NK-92 treated with Interleukin-12 subunit alpha and Interleukin-12 subunit beta, amount 100 ng/mL, for 24 hours (cell line): ENCODE results near the gene SF3A2.

Source experiments
- DNase-seq: peaks from one replicate; lab custom pipeline; 2025; lab: John Stamatoyannopoulos, UW

The SF3A2 gene

GRCh38 chr19:2291185-2291751 is 54.6 kb downstream of the SF3A2 start:
- DNase-seq: no peak

- DNase-seq: no peak
Measured at GRCh38 chr19:2294687-2295335, 58.2 kb downstream of the SF3A2 start.

DNA sequence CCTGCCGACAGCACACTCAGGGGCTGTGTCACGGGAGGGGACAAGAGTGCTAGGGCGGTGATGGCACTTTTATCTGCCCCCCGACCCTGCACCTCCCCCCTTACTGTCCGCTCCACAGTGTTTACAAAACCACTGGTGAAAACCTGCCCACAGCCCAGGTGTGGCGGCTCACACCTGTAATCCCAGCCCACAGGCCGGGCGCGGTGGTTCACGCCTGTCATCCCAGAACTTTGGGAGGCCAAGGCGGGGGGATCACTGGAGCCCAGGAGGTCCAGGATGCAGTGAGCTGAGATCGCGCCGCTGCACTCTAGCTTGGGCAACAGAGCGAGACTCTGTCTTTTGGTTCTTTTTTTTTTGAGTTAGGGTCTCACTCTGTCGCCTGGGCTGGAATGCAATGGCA is 59.5 kb downstream of the SF3A2 start:
- no peak for DNase-seq
